Measurements from ENCODE around the gene NCAPG2. TPM values are rescaled to one million over a fixed set of nuclear protein-coding genes. Genes with fewer than 3 reads are reported as not detected.

NCAPG2 gene
- total and polyA plus RNA-seq, 2 experiments from 2014 or later, result 38.7 to 91.2 TPM

DNA sequence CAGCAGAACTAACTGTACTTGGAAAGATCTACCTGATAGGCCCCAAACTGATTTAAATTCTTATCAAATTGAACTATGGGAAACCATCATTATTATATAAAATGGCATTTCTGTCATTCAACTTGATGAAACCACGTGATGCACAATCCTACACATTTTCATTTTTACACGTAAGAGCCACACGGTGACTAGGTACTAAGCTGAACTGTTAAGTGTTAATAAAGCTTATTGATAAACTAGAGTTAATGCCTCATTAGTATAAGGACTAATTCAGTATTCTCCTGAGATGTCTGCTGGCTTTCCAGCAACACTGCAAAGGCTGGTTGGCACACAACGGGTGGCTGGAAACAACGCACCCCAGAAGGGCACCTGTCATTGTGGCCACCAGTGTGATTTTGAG lies 4.6 kb downstream of the NCAPG2 start:
- Mint-ChIP-seq H3K4me1 (peaks cover 33% of the 10 kb centered on the region), H3K27me3 (ENCODE audit: insufficient read depth, low read depth, poor library complexity) (peaks cover 2% of the 10 kb centered on the region), H3K9me3 (no peaks in the 10 kb centered on the region), H3K4me3 (no peak overlapping the region), H3K27ac (no peak overlapping the region), H3K36me3 (ENCODE audit: low read depth) (peaks cover 67% of the 10 kb centered on the region)
- H3K79me2 ChIP-seq (replicated peaks; ENCODE audit: insufficient read depth), result peaks cover 86% of the 10 kb centered on the region
- ATAC-seq (no peak), DNase-seq (ENCODE audit: low spot score) (no peak)
- no peak overlapping the region for H3K4me3 ChIP-seq
- H3F3A ChIP-seq (replicated peaks; ENCODE audit: low read depth), result 0 out of 2 replicates have a peak, but pooled peaks cover 5% of the 10 kb centered on the region
- no peak for TF ChIP-seq JUNB (IDR thresholded peaks at IDR 0.05; ENCODE audit: unreplicated experiment)
- TF ChIP-seq ZNF331 (CRISPR knock-in tag; IDR thresholded peaks at IDR 0.05; ENCODE audit: low read depth), result no peak
- no peak for TF ChIP-seq NANOG (IDR thresholded peaks at IDR 0.05; ENCODE audit: borderline replicate concordance)
- TF ChIP-seq CREB1 (CRISPR knock-in tag; IDR thresholded peaks at IDR 0.05; ENCODE audit: low read depth), result no peak
- TF ChIP-seq ZNF462 (CRISPR knock-in tag; IDR thresholded peaks at IDR 0.05), result no peak
- no peak for TF ChIP-seq ZNF114 (CRISPR knock-in tag; IDR thresholded peaks at IDR 0.05)
- TF ChIP-seq, protein P1, sequence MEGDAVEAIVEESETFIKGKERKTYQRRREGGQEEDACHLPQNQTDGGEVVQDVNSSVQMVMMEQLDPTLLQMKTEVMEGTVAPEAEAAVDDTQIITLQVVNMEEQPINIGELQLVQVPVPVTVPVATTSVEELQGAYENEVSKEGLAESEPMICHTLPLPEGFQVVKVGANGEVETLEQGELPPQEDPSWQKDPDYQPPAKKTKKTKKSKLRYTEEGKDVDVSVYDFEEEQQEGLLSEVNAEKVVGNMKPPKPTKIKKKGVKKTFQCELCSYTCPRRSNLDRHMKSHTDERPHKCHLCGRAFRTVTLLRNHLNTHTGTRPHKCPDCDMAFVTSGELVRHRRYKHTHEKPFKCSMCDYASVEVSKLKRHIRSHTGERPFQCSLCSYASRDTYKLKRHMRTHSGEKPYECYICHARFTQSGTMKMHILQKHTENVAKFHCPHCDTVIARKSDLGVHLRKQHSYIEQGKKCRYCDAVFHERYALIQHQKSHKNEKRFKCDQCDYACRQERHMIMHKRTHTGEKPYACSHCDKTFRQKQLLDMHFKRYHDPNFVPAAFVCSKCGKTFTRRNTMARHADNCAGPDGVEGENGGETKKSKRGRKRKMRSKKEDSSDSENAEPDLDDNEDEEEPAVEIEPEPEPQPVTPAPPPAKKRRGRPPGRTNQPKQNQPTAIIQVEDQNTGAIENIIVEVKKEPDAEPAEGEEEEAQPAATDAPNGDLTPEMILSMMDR (conservative IDR thresholded peaks at IDR 0.05; ENCODE audit: low read depth in 2 of 2), result no peak
- TF ChIP-seq POLR2AphosphoS5 (IDR thresholded peaks at IDR 0.05; ENCODE audit: low read depth), result no peak
- TF ChIP-seq STAT1 (IDR thresholded peaks at IDR 0.05; ENCODE audit: unreplicated experiment), result no peak
- TF ChIP-seq, protein P2, sequence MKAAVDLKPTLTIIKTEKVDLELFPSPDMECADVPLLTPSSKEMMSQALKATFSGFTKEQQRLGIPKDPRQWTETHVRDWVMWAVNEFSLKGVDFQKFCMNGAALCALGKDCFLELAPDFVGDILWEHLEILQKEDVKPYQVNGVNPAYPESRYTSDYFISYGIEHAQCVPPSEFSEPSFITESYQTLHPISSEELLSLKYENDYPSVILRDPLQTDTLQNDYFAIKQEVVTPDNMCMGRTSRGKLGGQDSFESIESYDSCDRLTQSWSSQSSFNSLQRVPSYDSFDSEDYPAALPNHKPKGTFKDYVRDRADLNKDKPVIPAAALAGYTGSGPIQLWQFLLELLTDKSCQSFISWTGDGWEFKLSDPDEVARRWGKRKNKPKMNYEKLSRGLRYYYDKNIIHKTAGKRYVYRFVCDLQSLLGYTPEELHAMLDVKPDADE (IDR thresholded peaks at IDR 0.05), result no peak
- no peak for TF ChIP-seq EZH2 (IDR thresholded peaks at IDR 0.05; ENCODE audit: low read depth, unreplicated experiment)
- no peak for TF ChIP-seq REST (IDR thresholded peaks at IDR 0.05; ENCODE audit: unreplicated experiment)
- TF ChIP-seq EZH2phosphoT487 (IDR thresholded peaks at IDR 0.05; ENCODE audit: unreplicated experiment), result no peak
- H3K9me2 ChIP-seq (ENCODE audit: insufficient read depth), result no peaks in the 10 kb centered on the region
- no peaks in the 10 kb centered on the region for H3K27me3 ChIP-seq (ENCODE audit: insufficient read depth)
- peaks cover 45% of the 10 kb centered on the region for H4K20me1 ChIP-seq (replicated peaks; ENCODE audit: insufficient read depth)
- no peak overlapping the region for H3K27ac ChIP-seq (ENCODE audit: low read depth)
- peaks cover 33% of the 10 kb centered on the region for H3K4me1 ChIP-seq (ENCODE audit: insufficient read depth)
- H3K4me2 ChIP-seq, result no peak overlapping the region
- peaks cover 56% of the 10 kb centered on the region for H3K36me3 ChIP-seq (ENCODE audit: insufficient read depth)
- H2AFZ ChIP-seq, result no peak overlapping the region

All from GM23338 (cell line).